ENCODE results near the gene TMC1.
"Not testable (repeated sequence)": the region's sequence is repeated elsewhere in the genome, so short reads cannot be mapped to it uniquely, and the experiment has no call there.

TMC1 gene

GRCh38 chr9:72775570-72775969 lies 254.2 kb downstream of the TMC1 start:
- DNase-seq = no peak

- no peak for DNase-seq
Measured at GRCh38 chr9:72779614-72780013, 258.2 kb downstream of the TMC1 start.

GRCh38 chr9:72786948-72787347 lies 265.5 kb downstream of the TMC1 start:
- no peak for DNase-seq

GRCh38 chr9:72788966-72789735 lies 267.7 kb downstream of the TMC1 start:
- no peak for DNase-seq

- DNase-seq = no peak
Measured at GRCh38 chr9:72789885-72790284, 268.5 kb downstream of the TMC1 start.

- DNase-seq = no peak
Measured at GRCh38 chr9:72790989-72791388, 269.6 kb downstream of the TMC1 start.

- no peak for DNase-seq
Measured at GRCh38 chr9:72791436-72791835, 270.0 kb downstream of the TMC1 start.

- no peak for DNase-seq
Measured at GRCh38 chr9:72794946-72795345, 273.5 kb downstream of the TMC1 start.

GRCh38 chr9:72800328-72800994 lies 279.1 kb downstream of the TMC1 start:
- DNase-seq = no peak

GRCh38 chr9:72805238-72805637 lies 283.8 kb downstream of the TMC1 start:
- no peak for DNase-seq

GRCh38 chr9:72806313-72806809 lies 285.0 kb downstream of the TMC1 start:
- not testable (repeated sequence) for DNase-seq

- DNase-seq = no peak
Measured at GRCh38 chr9:72807765-72808445, 286.5 kb downstream of the TMC1 start.

GRCh38 chr9:72808446-72808768 lies 287.0 kb downstream of the TMC1 start:
- DNase-seq = no peak

GRCh38 chr9:72809586-72809985 lies 288.2 kb downstream of the TMC1 start:
- no peak for DNase-seq

- DNase-seq = no peak
Measured at GRCh38 chr9:72812559-72813111, 291.2 kb downstream of the TMC1 start.

GRCh38 chr9:72813544-72813943 lies 292.1 kb downstream of the TMC1 start:
- DNase-seq = no peak

GRCh38 chr9:72814083-72814597 lies 292.7 kb downstream of the TMC1 start:
- no peak for DNase-seq

- no peak for DNase-seq
Measured at GRCh38 chr9:72816666-72817065, 295.3 kb downstream of the TMC1 start.

- no peak for DNase-seq
Measured at GRCh38 chr9:72817413-72817812, 296.0 kb downstream of the TMC1 start.

- no peak for DNase-seq
Measured at GRCh38 chr9:72818385-72818784, 297.0 kb downstream of the TMC1 start.

- no peak for DNase-seq
Measured at GRCh38 chr9:72823971-72824370, 302.6 kb downstream of the TMC1 start.

GRCh38 chr9:72826996-72827949 lies 305.9 kb downstream of the TMC1 start:
- no peak for DNase-seq
